ENCODE measurements around the gene RPS6KA5. TPM values are rescaled to one million over a fixed set of nuclear protein-coding genes. Genes with fewer than 3 reads are reported as not detected.

RPS6KA5 gene
- total RNA-seq, 4 donors from 2014 or later = 3.8 to 20.0 (median 14.8) TPM

DNA sequence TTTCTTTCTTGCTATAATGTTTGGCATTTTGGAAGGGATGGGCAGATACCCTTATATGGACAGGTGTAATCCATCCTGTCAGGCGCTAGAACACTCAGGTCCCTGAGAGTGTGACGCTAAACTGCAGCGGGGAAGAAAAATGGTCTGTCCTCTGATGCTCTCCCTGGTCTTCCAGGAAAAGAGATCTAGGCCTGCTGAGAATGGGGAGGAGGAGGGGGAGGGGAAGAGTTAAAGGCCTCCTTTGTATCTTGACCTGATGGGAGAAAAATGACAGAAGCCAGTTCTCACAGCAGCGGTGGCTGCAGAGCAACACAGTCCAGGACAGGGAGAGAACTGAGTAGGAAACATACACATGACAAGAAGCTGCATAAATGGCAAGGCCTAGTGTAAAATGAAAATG lies 61.1 kb downstream of the RPS6KA5 start:
- Histone ChIP-seq H3K36me3 (no peaks in the 10 kb centered on the region), H3K4me1 (no peaks in the 10 kb centered on the region), H3K4me3 (no peak overlapping the region), H3K27ac (no peak overlapping the region), H3K27me3 (no peaks in the 10 kb centered on the region), H3K9me3 (no peaks in the 10 kb centered on the region)
- no peak for TF ChIP-seq POLR2A (IDR thresholded peaks at IDR 0.05)
- no peak for TF ChIP-seq CTCF (IDR thresholded peaks at IDR 0.05)
- DNase-seq = no peak
- intact Hi-C loops (cut with DNase I; ENCODE audit: low total_unique reads) = no loop called here

DNA sequence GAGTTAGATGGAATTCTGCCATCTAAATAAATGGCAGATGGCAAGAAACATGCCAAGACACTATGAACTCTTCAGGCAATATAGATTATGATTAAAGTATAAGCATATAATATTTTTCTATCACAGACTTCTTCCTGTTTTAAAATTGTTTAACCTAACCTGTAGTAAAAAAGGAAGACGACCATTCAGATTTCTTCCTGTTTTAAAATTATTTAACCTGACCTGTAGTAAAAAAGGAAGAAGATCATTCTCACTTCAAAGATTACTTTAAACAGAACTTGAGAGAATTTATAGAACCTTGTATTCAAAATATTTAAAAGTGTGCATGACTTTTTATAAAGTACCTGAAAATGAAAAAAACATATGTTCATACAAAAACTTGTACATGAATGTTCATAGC lies 63.5 kb downstream of the RPS6KA5 start:
- Histone ChIP-seq H3K4me3 (no peak overlapping the region), H3K4me1 (no peaks in the 10 kb centered on the region), H3K27ac (no peak overlapping the region), H3K9me3 (no peaks in the 10 kb centered on the region), H3K27me3 (no peaks in the 10 kb centered on the region), H3K36me3 (no peaks in the 10 kb centered on the region)
- TF ChIP-seq POLR2A (IDR thresholded peaks at IDR 0.05) (no peak), CTCF (IDR thresholded peaks at IDR 0.05) (no peak)
- intact Hi-C loops (cut with DNase I; ENCODE audit: low total_unique reads) = no loop called here
- DNase-seq = no peak

GRCh38 chr14:90995785-90996184 lies 64.7 kb downstream of the RPS6KA5 start:
- Histone ChIP-seq H3K9me3 (no peaks in the 10 kb centered on the region), H3K4me3 (no peak overlapping the region), H3K27me3 (no peaks in the 10 kb centered on the region), H3K4me1 (no peaks in the 10 kb centered on the region), H3K27ac (no peak overlapping the region), H3K36me3 (no peaks in the 10 kb centered on the region)
- TF ChIP-seq POLR2A (IDR thresholded peaks at IDR 0.05) (no peak), CTCF (IDR thresholded peaks at IDR 0.05) (no peak)
- no peak for DNase-seq
- intact Hi-C loops (cut with DNase I; ENCODE audit: low total_unique reads) = no loop called here

DNA sequence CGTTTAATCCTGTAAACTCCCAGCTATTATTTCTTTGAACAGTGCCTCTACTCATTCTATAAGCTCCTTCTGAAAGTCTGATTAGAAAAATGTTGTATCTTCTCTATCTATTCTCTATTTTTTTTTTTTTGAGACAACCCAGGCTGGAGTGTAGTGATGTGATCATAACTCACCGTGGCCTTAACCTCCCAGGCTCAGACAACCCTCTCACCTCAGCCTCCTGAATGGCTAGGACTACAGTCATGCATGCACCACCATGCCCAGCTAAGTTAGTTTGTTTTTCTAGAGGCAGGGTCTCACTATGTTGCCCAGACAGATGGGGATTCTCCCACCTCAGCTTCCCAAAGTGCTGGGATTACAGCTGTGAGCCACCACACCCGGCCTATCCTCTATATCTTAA lies 66.6 kb downstream of the RPS6KA5 start:
- Histone ChIP-seq H3K27me3 (no peaks in the 10 kb centered on the region), H3K4me3 (no peak overlapping the region), H3K9me3 (no peaks in the 10 kb centered on the region), H3K27ac (no peak overlapping the region), H3K36me3 (no peaks in the 10 kb centered on the region), H3K4me1 (no peaks in the 10 kb centered on the region)
- intact Hi-C loops (cut with DNase I; ENCODE audit: low total_unique reads) = no loop called here
- no peak for DNase-seq
- TF ChIP-seq POLR2A (IDR thresholded peaks at IDR 0.05) = no peak
- TF ChIP-seq CTCF (IDR thresholded peaks at IDR 0.05) = no peak

DNA sequence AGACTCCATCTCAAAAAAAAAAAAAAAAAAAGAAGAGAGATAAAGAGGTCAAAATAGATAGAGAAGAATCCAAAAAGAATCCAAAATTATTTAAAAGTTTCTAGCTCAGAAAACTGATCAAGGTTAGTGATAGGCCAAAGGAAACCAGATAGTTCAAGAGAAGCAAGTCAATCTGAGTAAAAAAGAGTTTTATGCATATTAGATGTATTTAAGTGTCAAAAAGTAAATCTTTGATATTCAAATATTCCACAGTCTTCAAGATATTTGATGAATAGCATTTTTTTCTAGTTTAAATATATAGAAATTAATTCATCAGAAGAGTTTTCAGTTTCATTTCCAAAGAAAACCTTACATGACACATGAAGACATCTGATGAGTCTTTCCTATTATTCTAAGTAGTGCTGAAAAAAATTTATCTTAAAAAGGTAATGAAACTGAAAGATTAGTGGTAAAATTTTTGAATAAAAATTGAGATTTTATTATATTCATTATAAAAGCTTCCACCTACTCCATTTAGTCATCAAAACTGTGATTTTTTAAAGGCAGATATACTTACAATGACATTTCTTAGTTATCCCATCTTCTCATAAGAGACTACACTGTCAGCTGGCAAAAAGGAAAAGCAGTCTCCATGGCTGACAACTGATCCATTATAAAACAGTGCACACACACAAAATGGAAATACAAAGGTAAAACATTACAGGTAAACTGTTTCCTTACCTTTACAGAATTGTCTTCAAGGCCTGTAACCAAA lies 68.6 kb downstream of the RPS6KA5 start:
- H3K4me3 ChIP-seq = no peak overlapping the region
- H3K4me1 ChIP-seq = no peaks in the 10 kb centered on the region
- no peak overlapping the region for H3K27ac ChIP-seq
- no peaks in the 10 kb centered on the region for H3K27me3 ChIP-seq
- intact Hi-C loops (cut with DNase I; ENCODE audit: low total_unique reads) = no loop called here
- no peak for DNase-seq
- TF ChIP-seq CTCF (IDR thresholded peaks at IDR 0.05) (no peak), POLR2A (IDR thresholded peaks at IDR 0.05) (no peak)
- H3K36me3 ChIP-seq = no peaks in the 10 kb centered on the region
- no peaks in the 10 kb centered on the region for H3K9me3 ChIP-seq

Data from uterus (tissue), 4 donors.